ENCODE data around the gene UNC5A. TPM values are rescaled to one million over a fixed set of nuclear protein-coding genes. Genes with fewer than 3 reads are reported as not detected.

UNC5A gene
- total RNA-seq, 4 donors from 2014 or later = not detected

- no peak for DNase-seq (ENCODE audit: low spot score in 2 of 2)
- TF ChIP-seq POLR2A (IDR thresholded peaks at IDR 0.05) (no peak), EP300 (IDR thresholded peaks at IDR 0.05) (no peak)
- TF ChIP-seq, protein P1, sequence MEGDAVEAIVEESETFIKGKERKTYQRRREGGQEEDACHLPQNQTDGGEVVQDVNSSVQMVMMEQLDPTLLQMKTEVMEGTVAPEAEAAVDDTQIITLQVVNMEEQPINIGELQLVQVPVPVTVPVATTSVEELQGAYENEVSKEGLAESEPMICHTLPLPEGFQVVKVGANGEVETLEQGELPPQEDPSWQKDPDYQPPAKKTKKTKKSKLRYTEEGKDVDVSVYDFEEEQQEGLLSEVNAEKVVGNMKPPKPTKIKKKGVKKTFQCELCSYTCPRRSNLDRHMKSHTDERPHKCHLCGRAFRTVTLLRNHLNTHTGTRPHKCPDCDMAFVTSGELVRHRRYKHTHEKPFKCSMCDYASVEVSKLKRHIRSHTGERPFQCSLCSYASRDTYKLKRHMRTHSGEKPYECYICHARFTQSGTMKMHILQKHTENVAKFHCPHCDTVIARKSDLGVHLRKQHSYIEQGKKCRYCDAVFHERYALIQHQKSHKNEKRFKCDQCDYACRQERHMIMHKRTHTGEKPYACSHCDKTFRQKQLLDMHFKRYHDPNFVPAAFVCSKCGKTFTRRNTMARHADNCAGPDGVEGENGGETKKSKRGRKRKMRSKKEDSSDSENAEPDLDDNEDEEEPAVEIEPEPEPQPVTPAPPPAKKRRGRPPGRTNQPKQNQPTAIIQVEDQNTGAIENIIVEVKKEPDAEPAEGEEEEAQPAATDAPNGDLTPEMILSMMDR (IDR thresholded peaks at IDR 0.05) = no peak
- Histone ChIP-seq H3K27me3 (peaks cover 0 to 21% of the 10 kb centered on the region in 2 donors), H3K27ac (no peak overlapping the region), H3K4me1 (peaks cover 0 to 3% (median 0%) of the 10 kb centered on the region in 4 donors), H3K36me3 (no peaks in the 10 kb centered on the region), H3K4me3 (no peak overlapping the region), H3K9me3 (no peaks in the 10 kb centered on the region)
- WGBS, 2 donors = 75 to 78% methylated on average over 16 to 17 of the region's 17 CpGs
Observed at GRCh38 chr5:176781638-176782570, 28.5 kb upstream of the UNC5A start.

DNA sequence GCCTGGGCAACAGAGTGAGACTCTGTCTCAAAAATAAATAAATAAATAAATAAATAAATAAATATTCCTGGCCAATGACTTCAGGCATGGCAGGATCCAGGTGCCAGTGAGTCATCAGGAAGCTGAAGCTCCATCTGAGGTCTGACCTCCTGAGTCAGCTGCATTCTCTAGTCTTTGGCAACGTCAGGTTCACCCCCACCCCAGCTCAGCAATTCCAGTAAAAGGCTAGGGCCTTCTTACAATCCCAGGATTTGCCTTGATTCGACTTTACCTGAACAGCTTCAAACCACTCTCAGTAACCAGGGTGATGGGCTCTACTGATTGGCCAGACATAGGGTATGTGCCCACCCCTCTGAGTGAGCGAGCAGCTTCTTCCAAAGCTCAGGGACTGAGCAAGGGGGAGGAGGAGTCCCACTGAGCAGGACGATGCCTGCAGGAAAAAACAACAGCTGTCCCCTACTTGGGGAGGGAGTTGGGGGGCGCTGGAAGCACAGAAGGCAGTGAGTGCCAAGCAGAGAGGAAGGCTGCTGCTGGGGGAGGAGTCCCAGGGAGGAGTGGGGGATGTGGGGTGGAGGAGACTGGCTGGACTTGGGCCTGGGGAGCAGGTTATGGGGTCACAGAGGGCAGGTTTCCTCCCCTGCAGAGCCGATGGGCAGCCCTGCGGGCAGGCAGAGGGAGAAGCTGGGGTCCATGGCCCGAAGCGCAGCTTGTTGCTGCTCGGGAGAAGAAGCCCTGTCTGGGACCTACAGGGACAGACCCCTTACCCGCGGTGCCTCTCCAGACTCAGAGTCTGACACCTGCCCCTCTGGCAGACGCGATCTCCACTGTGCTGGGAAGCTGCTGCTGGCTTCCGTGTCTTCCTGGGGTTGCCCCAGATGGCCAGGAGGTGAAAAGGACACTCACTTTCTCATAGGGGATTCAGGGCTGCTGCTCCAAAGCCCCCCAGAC lies 25.9 kb upstream of the UNC5A start:
- 15 to 19% methylated on average over 14 to 15 of the region's 15 CpGs for WGBS, 2 donors
- Histone ChIP-seq H3K9me3 (no peaks in the 10 kb centered on the region), H3K27ac (no peak overlapping the region), H3K4me3 (no peak overlapping the region), H3K36me3 (no peaks in the 10 kb centered on the region), H3K27me3 (peaks cover 0 to 25% of the 10 kb centered on the region in 2 donors), H3K4me1 (peaks cover 0 to 3% (median 0%) of the 10 kb centered on the region in 4 donors)
- TF ChIP-seq POLR2A (IDR thresholded peaks at IDR 0.05) (no peak), EP300 (IDR thresholded peaks at IDR 0.05) (no peak)
- TF ChIP-seq, protein P1 (IDR thresholded peaks at IDR 0.05) = no peak
- no peak for DNase-seq (ENCODE audit: low spot score in 2 of 2)

- Histone ChIP-seq H3K9me3 (no peaks in the 10 kb centered on the region), H3K36me3 (no peaks in the 10 kb centered on the region), H3K27ac (no peak overlapping the region), H3K4me3 (no peak overlapping the region), H3K4me1 (peaks cover 0 to 3% (median 0%) of the 10 kb centered on the region in 4 donors), H3K27me3 (peaks cover 0 to 25% of the 10 kb centered on the region in 2 donors)
- 34 to 36% methylated on average over 23 to 27 of the region's 27 CpGs for WGBS, 2 donors
- no peak for TF ChIP-seq POLR2A (IDR thresholded peaks at IDR 0.05)
- TF ChIP-seq, protein P1 (IDR thresholded peaks at IDR 0.05) = no peak
- TF ChIP-seq EP300 (IDR thresholded peaks at IDR 0.05) = no peak
- DNase-seq (ENCODE audit: low spot score in 2 of 2) = no peak
Observed at GRCh38 chr5:176785184-176786145, 24.9 kb upstream of the UNC5A start.

GRCh38 chr5:176787676-176788075 lies 22.7 kb upstream of the UNC5A start:
- H3K27me3 ChIP-seq = peaks cover 0 to 33% of the 10 kb centered on the region in 2 donors
- no peaks in the 10 kb centered on the region for H3K9me3 ChIP-seq
- H3K27ac ChIP-seq = no peak overlapping the region
- no peak overlapping the region for H3K4me3 ChIP-seq
- DNase-seq (ENCODE audit: low spot score in 2 of 2) = no peak
- TF ChIP-seq POLR2A (IDR thresholded peaks at IDR 0.05) (no peak), EP300 (IDR thresholded peaks at IDR 0.05) (no peak)
- TF ChIP-seq, protein P1 (IDR thresholded peaks at IDR 0.05) = no peak
- WGBS, 2 donors = 87 to 89% methylated on average over 3 of the region's 3 CpGs
- no peaks in the 10 kb centered on the region for H3K36me3 ChIP-seq
- no peaks in the 10 kb centered on the region for H3K4me1 ChIP-seq
